Stimulated activated CD4-positive, alpha-beta T cell treated with anti-CD3 and anti-CD28 coated beads, Interleukin-12 subunit alpha, Interleukin-12 subunit beta, amount 100 ng/mL, for 24 hours (primary cell): ENCODE data around the gene TSEN2.
A peak's percentile ranks its signal among the peaks of the same experiment; 100 is the strongest.

Experiments used
- DNase-seq, 2 experiments: peaks; one replicate each; pipeline ENCODE4 v3.0.0-alpha.2; 2020; ENCODE audit warnings: low read depth in 2 of 2

The TSEN2 gene

GRCh38 chr3:12553921-12554391 is 69.7 kb downstream of the TSEN2 start:
- no peak for DNase-seq

GRCh38 chr3:12556314-12556689 is 72.0 kb downstream of the TSEN2 start:
- DNase-seq = no peak

GRCh38 chr3:12556690-12557472 is 72.6 kb downstream of the TSEN2 start, which contains the start of gene MKRN2:
Gene MKRN2, plus strand, starts transcription at chr3:12557087. Its CDS starts 64 bp downstream, at chr3:12557151.
- peak; percentile 75 to 79 for DNase-seq

- DNase-seq = no peak
These were observed 73.3 kb downstream of the TSEN2 start for GRCh38 chr3:12557473-12558100.

GRCh38 chr3:12558706-12559105 is 74.4 kb downstream of the TSEN2 start:
- DNase-seq = no peak

- DNase-seq = no peak
These were observed 75.2 kb downstream of the TSEN2 start for GRCh38 chr3:12559520-12559919.

GRCh38 chr3:12560505-12561190 is 76.4 kb downstream of the TSEN2 start:
- DNase-seq = no peak

- DNase-seq = no peak
These were observed 77.1 kb downstream of the TSEN2 start for GRCh38 chr3:12561397-12561796.

- DNase-seq = no peak
These were observed 78.2 kb downstream of the TSEN2 start for GRCh38 chr3:12562451-12562850.

GRCh38 chr3:12566976-12567375 is 82.7 kb downstream of the TSEN2 start:
- DNase-seq = no peak

- no peak for DNase-seq
These were observed 84.5 kb downstream of the TSEN2 start for GRCh38 chr3:12568747-12569146.

- no peak for DNase-seq
These were observed 85.6 kb downstream of the TSEN2 start for GRCh38 chr3:12569836-12570235.

GRCh38 chr3:12571986-12572385 is 87.7 kb downstream of the TSEN2 start:
- DNase-seq = no peak

- no peak for DNase-seq
These were observed 89.9 kb downstream of the TSEN2 start for GRCh38 chr3:12574131-12574530.

GRCh38 chr3:12574661-12575060 is 90.4 kb downstream of the TSEN2 start:
- DNase-seq = no peak

- DNase-seq = no peak
These were observed 93.1 kb downstream of the TSEN2 start for GRCh38 chr3:12577379-12577778.

GRCh38 chr3:12578742-12579141 is 94.5 kb downstream of the TSEN2 start:
- DNase-seq = no peak

- no peak for DNase-seq
These were observed 95.2 kb downstream of the TSEN2 start for GRCh38 chr3:12579456-12579855.

GRCh38 chr3:12579905-12580304 is 95.6 kb downstream of the TSEN2 start:
- no peak for DNase-seq

GRCh38 chr3:12582730-12583129 is 98.5 kb downstream of the TSEN2 start:
- DNase-seq = no peak
